ENCODE measurements around the gene ROBO1.

ROBO1 gene

DNA sequence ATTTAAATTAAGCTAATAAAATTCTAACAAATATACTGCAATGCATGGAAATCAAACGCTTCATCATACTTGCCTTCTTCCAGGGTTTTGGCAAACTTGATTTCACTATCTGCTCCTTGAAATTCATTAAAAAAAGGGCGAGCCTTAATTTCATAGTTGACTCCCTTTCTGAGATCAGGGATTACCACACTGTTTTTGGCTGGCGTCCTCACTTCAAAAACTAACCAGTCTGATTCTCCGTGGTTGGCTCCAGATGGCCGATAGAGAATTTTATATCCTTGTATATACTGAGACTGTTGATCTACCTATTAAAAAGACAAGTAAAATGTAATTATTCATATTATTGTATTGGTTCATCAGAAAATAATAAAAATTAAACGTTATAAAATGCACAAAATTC, 1106.8 kb downstream of the ROBO1 start:
- peak in 1 of 2 experiments; percentile 42 for DNase-seq

DNA sequence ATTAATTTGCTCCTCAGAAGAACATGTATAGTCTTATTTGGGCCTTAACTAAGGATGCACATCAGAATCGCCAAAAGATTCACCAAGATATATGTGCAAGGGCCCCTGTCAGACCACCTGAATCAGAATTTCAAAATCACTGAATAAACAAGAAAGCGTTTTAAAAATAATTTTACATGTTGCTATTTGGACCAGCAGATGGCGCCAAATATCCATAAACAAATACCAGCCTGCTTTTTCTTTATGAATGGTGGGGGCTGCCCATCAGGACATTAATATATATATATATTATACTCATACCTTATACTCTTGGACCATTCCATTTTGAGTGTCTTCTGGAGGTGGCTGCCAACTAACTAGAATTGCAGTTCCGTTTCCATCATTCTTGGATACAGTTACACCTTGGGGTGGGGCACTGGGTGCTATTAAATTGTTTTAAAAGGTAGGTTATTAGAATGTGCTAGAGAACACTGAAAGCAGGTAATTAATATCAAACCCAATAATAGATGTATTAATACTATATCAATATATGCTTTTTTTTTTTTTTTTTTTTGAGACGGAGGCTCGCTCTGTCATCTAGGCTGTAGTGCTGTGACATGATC, 1108.3 kb downstream of the ROBO1 start:
- peak in 1 of 2 experiments; percentile 35 for DNase-seq

GRCh38 chr3:78647726-78648125, 1120.1 kb downstream of the ROBO1 start:
- no peak for DNase-seq

DNA sequence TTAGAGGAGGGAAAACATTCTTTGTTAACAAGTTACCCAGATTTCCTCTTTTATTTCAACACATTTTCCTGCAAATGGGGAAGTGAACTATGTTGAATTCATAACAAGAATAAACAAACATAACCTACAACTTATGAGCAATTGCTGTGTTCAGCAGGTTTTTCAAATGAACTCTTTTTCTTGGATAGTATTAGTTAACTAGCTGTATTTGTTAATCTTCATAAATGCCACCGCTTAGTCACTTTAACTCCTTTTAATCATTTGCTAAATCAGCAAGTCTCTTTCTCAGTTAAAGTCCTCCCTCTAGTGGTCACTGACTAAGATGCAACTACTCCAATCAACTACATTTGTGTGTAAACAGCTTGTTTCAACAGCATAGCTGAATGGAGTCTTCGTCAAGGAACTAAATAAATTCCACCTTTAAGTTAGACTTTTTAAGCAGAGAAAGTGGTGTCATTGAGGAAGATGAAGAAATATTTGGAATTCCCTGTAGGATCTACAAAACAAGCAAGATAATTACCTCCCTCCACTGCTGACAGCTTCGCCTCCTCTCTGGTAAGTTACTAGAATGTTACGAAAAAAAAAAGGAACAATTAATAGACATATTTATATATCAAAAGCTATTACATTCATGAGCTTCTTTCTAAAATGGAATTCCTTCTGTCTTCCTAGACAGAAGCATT, 1122.0 kb downstream of the ROBO1 start:
- DNase-seq: peak; percentile 66 to 74

GRCh38 chr3:78644847-78645246, 1123.0 kb downstream of the ROBO1 start:
- DNase-seq: no peak

DNA sequence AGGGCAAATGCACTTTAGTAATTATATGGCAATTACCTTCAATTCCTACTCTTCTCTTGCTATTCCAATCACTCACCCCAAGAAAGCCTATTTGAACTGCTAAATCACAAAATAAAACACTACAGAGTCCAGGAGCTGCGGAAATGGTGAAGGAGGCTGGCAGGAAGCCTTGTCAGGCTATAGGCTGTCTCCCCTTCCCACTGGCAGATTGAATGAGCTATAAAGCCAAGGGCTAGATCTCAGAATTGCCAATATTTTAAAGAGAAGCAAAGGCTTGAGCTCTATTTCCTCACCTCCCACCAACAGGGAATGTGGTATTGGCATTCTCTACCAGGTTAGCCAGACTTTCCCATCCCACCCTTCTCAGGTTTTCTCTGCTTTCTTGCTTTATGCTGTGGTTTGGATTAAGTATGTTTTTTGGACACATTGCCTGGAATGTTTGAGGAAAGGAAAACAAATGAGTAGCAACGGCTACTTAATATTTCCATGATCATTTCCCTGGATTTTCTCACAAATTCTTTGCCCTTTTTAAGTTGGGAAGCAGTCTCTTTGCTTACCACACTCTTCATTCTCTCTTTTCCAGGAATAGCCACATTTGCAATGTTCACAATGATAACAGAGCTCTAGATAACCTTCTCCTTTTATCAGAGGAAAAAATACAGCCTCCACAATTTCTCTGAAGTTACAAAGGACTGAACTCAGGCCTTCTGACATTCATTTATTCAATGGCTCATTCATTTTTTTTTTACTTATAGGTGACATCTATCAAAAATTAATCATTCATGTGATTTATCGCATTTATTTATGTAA, 1125.4 kb downstream of the ROBO1 start:
- no peak for DNase-seq

DNA sequence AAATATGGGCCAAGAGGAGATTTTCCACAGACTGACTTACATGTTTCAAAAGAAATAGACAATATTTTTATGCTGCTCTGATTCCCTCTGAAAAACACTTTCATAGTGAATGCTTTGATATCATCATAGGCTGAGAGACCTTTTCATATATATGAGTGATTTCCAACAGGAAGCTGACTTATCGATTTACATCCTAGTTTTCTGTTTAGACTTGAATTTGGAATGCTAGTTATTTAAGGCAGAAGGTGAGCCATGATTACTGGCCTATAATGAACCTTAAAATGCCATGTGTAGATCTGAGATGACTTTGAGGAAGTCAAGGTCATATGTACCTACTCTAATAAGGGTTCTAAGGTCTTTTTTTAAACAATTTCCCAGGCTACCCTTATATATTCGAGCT, 1126.1 kb downstream of the ROBO1 start:
- DNase-seq: no peak

DNA sequence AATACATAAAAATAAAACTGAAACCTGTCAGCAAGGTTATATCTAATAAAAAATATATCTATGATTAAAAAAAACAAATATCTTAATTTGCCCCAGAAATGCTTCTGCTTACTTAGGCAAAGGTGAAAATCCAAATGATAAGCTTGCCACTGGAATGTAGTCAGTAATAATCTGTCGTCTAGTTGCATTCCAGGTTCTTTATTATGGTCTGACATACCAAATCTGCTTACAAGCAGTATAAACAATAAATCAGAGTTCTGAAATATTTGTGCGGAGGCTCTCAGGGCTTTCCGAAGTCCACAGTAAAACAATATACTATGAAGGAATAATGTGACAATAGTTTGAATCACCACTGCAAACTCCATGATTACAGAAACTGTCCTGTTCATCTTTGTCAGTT, 1133.5 kb downstream of the ROBO1 start:
- no peak for DNase-seq

- no peak for DNase-seq
Measured at GRCh38 chr3:78633626-78634025, 1134.2 kb downstream of the ROBO1 start.

DNA sequence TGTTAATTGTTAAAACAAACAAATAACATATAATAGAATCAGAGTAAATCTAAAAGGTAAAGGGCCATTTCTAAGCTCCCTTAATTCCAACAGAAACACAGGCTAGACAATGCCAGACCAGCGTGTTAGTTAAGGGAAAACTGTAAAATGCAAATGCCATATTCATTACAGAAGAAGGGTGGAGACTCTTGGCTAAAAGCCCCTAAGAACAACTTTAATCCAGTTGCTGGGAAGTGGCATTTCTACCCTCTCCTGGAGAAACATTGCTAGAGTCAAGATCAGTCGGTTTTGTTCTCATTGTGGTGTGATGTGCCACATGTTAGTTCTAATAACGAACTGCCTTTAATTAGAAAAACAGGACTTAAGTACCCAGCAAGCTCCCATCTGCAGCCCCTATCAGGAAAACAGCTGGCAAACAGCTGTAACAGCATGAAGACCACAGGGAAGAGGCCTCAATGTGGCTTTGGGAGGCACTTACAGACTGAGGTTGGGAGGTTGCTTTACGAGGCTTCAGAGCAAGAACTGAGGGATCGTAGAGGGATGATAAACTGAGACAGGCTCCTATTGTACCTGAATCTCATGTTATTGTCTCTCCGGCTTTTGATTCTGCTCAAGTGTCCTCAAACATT, 1134.8 kb downstream of the ROBO1 start:
- no peak for DNase-seq

- no peak for DNase-seq
Measured at GRCh38 chr3:78629544-78629943, 1138.3 kb downstream of the ROBO1 start.

- no peak for DNase-seq
Measured at GRCh38 chr3:78621061-78621716, 1146.6 kb downstream of the ROBO1 start.

- DNase-seq: peak; percentile 70 to 85
Measured at GRCh38 chr3:78614486-78614885, 1153.3 kb downstream of the ROBO1 start.

GRCh38 chr3:78613421-78613879, 1154.3 kb downstream of the ROBO1 start:
- no peak for DNase-seq

DNA sequence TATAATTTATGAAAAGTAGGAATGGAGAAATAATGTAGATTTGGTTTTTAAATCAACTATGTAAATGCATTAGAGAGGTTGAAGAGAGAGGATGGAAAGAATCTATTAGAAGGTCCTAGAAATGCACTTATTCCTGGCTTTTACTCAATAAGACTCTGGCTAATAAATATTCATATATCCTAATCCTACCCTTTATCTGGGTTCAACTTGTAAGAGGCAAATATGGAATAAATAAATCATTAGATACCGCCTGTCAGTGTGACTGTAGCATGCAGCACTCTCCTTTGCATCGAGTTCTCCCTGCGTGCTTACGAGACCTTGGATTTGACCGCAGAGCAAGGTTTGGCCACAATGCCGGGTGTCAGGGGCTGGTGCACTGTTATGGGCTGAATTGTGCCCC, 1156.5 kb downstream of the ROBO1 start:
- no peak for DNase-seq

DNA sequence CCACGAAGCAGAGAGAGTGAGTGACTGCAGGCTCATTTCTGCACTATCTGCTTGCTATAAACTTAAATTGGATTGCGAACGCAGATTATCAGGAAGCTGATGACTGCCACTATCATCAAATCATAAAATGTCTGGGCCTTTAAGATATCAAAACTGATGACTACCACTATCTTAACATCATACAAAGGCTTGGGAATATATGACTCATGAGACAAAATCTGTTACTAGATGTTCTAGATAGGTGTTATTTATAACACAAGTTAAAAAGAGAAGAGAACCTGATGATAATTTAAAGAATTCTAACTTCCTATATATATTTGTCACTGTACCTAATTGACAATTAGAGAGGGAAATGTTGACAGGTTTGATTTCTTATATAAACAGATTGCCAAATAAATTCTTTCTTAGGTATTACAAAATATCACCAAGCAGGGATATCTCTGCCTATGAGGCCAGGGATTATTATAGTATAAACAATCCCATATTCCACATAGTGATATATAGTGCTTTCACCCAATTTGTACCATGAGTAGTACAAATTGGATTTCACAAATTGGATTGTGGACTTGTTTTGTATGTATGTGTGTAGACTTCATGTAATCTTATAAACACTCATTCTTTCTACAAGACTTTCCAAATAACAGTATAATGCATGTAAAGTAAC, 1157.2 kb downstream of the ROBO1 start:
- DNase-seq: no peak

DNA sequence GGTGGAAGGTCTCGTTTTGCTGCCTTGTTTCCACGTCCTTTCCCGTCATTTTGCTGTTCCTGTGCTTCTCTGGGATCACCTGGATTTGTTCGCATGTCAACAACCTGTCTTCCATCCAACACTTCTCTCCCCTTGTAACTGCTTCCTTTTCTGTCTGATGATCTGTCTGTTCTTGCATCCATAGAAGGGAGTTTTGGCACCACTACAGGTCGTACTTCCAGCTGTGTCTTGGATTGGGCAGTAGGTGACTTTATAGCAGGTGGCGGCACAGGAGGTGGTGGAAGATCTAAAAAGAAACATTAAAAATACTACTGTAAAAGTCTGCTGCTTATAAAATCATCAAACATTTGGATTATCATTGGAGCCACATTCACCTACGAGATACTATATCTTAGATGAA, 1161.0 kb downstream of the ROBO1 start:
- no peak for DNase-seq

- DNase-seq: no peak
Measured at GRCh38 chr3:78605178-78605577, 1162.6 kb downstream of the ROBO1 start.

DNA sequence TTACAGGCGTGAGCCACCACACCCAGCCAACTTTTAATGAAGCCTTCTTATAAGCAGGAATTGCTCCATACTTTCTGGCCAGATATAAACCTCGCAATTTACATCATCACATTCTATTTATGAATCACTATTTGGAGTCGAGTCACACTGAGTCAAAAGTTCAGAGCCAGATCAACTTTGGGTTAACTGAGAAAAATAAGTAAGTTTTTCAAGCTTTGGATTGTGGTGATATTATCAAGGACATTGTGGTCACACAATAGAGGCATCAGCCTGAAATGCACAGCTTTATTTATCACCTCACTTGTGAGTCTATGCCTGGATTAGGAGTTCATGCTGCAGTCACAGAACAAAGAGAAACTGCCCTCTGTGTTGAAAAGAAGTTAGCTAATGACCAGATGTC, 1163.5 kb downstream of the ROBO1 start:
- no peak for DNase-seq

DNA sequence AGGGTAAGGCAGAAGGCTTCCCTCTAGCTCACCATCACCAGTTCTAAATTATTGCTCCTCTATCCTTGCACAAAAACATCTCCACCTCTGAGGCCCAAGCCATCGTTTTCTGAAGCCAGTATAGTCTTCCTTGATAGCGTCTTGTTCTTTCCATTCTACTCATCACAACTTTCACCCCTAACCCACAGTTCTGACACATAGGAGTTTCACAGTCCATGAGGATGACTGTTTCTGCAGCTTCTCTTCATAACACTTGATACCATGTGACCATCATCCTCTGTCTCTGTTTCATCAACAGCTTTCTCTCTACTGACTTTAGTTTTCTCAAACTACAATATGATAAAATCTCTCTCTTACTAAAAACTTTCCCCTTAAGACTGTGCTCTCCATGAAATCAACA, 1166.5 kb downstream of the ROBO1 start:
- DNase-seq: no peak

GRCh38 chr3:78589778-78590177, 1178.0 kb downstream of the ROBO1 start:
- DNase-seq: no peak

DNA sequence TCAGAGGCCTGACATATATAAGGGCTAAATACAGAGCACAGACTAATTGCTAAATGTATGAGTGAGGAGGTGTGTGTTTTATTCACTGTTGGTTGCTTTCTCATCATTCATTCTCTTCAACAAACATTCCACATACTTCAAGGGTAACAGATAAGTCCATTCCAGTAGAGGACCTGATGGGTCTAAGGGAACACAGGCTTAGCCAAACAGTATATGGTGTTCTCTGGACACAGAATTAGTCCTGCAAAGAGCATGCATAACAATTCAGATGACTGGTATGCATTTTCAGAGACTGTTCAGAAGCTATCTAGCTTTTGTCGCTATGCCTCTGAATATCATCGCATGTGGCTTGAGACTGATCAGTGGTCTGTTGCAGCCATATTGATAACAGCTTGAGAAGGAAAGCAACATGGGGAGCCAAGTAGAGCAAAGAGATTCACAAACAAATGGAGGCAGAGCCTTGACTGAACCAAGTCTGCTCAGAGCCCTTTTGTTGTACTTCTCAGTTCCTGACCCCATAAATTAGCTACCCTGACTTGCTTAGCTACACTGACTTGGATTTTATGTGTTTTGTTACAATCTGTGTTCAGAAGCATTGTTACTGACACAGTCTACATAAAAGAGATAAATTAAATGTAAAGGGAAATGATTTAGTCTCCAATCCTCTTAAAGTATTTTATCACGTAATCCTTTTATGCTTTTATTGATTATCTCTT, 1178.7 kb downstream of the ROBO1 start:
- DNase-seq: no peak

Data from NCI-H446 (cell line).